Measurements from ENCODE around the gene SNORC.

GRCh38 chr2:232890896-232891601 lies 21.0 kb downstream of the SNORC start:
- no peak for TF ChIP-seq TAF1 (IDR thresholded peaks at IDR 0.05; ENCODE audit: low read depth)
- TF ChIP-seq CTCF (IDR thresholded peaks at IDR 0.05; ENCODE audit: poor library complexity, severe bottlenecking), result no peak

Measured in neural cell (in vitro differentiated cells).